K562 (cell line): ENCODE data around the gene CORO2A. TPM values are rescaled to one million over a fixed set of nuclear protein-coding genes. Genes with fewer than 3 reads are reported as not detected.
A peak's percentile ranks its signal among the peaks of the same experiment; 100 is the strongest.

Source experiments
- ARNT ChIP-seq, 2 experiments: fragments of 450-650 bp; IDR thresholded peaks; 2 replicates each; pipeline ENCODE4 v1.6.1; 2016; ENCODE audit warnings: mild to moderate bottlenecking in 1 of 2
- EGR1 ChIP-seq: fragments of 450-650 bp; conservative IDR thresholded peaks from 2 replicates; pipeline ENCODE4 v1.6.1; 2017; ENCODE audit warnings: mild to moderate bottlenecking
- FOSL1 ChIP-seq: fragments of 200-800 bp; sonication (Bioruptor generic); conservative IDR thresholded peaks from 2 replicates; pipeline ENCODE4 v1.6.1; 2016; ENCODE audit warnings: missing genetic modification characterization, missing compliant biosample characterization
- HDAC6 ChIP-seq: IDR thresholded peaks from 2 replicates; pipeline ENCODE4 v1.6.1; 2012; ENCODE audit warnings: low read depth, mild to moderate bottlenecking, control low read depth, inconsistent platforms, low read length, moderate library complexity
- HSF4 ChIP-seq: fragments of 250-450 bp; sonication (Bioruptor Pico); IDR thresholded peaks from 2 replicates; pipeline ENCODE4 v2.1.2; 2022; ENCODE audit warnings: mild to moderate bottlenecking, moderate library complexity, borderline replicate concordance
- PHB2 ChIP-seq: fragments of 450-650 bp; IDR thresholded peaks from 2 replicates; pipeline ENCODE4 v1.6.1; 2017; ENCODE audit warnings: low read depth
- PTBP1 ChIP-seq: fragments of 200-400 bp; formaldehyde crosslinking; IDR thresholded peaks from 2 replicates; pipeline ENCODE4 v1.6.1; 2017; ENCODE audit warnings: low read depth, low read length
- SAFB ChIP-seq: fragments of 200-400 bp; formaldehyde crosslinking; IDR thresholded peaks from 2 replicates; pipeline ENCODE4 v1.6.1; 2017; ENCODE audit warnings: low read depth, low read length, borderline replicate concordance
- ZNF311 ChIP-seq: fragments of 250-450 bp; sonication (Bioruptor Pico); IDR thresholded peaks from 2 replicates; pipeline ENCODE4 v1.4.0; 2020; ENCODE audit warnings: mild to moderate bottlenecking, moderate library complexity
- ZNF431 ChIP-seq: sonication (generic); formaldehyde crosslinking; IDR thresholded peaks from 2 replicates; pipeline ENCODE4 v1.8.0; 2022; ENCODE audit warnings: mild to moderate bottlenecking, missing genetic modification reagents
- ZNF583 ChIP-seq: fragments of 250-450 bp; sonication (Bioruptor Pico); IDR thresholded peaks from 2 replicates; pipeline ENCODE4 v1.4.0; 2020
- polyA plus RNA-seq, 8 experiments: library from polyadenylated mRNA; depleted of rRNA in 4 of 8; stranded (reverse) in 5 of 8; unstranded in 3 of 8; fragments of >200 nt; fragmentation: Nextera tagmentation in 2 of 8; fragmentation: Illumina TruSeq in 1 of 8; extraction: Ambion mirVana in 2 of 8; extraction: Trizol in 1 of 8; gene quantifications; 2 replicates each; pipeline versions ENCODE4 v1.2.1 to v1.2.3, GENCODE V29; 2011 to 2014; ENCODE audit warnings: inconsistent platforms in 1 of 8, missing spikeins in 1 of 8
- total RNA-seq, 7 experiments: library from RNA; depleted of rRNA in 6 of 7; stranded (reverse); fragments of >200 nt in 6 of 7; fragmentation: Illumina TruSeq in 2 of 7; extraction: Trizol in 2 of 7; gene quantifications; 2 replicates each; pipeline versions ENCODE4 v1.2.1 to v1.2.3, GENCODE V29; 2011 to 2021; ENCODE audit warnings: low replicate concordance in 1 of 7
- TF ChIP-seq, protein P1 (sequence below): fragments of 450-650 bp; IDR thresholded peaks from 2 replicates; pipeline ENCODE4 v1.6.1; 2016; ENCODE audit warnings: mild to moderate bottlenecking, moderate library complexity
- TF ChIP-seq, protein P2 (sequence below): fragments of 450-650 bp; IDR thresholded peaks from 2 replicates; pipeline ENCODE4 v1.6.1; 2017; ENCODE audit warnings: antibody characterized with exemption, mild to moderate bottlenecking

The CORO2A gene
- total and polyA plus RNA-seq, 9 of the 15 experiments (the other 6 are each of a cell fraction or from before 2014, with no cell fraction given), result 9.5 to 26.6 (median 18.0) TPM

DNA sequence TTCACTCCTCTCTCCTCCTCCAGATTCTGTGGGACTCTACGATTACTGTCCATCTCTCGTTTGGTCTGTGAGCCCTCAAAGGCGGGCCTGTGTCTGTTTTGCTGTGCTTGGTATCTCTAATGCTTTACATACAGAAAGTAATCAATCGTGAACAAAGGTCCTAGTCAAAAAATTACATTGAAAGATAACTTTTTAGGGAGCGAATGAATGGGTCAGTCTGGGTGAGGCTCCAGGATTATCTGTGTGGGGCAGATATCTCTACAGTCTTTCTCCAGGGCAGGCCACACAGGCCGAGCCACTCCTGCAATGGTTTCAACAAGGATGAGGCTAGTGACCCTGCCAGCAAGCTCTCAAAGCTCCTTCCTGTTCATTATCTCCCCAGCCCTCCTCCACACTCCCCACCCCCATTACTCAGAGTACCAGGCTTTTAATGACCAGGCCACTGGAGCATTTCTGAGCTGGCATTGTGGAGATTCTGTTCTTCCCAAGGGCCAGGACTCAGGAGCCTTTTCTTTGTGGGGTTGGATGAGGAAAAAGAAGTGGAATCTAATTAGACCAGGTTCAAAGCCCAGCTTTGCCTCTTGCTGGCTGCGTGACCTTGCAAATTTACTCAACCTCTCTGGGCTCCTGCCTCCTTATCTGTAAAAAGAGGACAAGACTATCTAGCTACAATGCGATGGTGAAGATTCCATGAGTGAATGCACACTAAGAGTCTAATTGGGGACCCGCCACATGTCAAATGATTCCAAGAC lies 10.2 kb downstream of the CORO2A start (continued):
- TF ChIP-seq, protein P1, sequence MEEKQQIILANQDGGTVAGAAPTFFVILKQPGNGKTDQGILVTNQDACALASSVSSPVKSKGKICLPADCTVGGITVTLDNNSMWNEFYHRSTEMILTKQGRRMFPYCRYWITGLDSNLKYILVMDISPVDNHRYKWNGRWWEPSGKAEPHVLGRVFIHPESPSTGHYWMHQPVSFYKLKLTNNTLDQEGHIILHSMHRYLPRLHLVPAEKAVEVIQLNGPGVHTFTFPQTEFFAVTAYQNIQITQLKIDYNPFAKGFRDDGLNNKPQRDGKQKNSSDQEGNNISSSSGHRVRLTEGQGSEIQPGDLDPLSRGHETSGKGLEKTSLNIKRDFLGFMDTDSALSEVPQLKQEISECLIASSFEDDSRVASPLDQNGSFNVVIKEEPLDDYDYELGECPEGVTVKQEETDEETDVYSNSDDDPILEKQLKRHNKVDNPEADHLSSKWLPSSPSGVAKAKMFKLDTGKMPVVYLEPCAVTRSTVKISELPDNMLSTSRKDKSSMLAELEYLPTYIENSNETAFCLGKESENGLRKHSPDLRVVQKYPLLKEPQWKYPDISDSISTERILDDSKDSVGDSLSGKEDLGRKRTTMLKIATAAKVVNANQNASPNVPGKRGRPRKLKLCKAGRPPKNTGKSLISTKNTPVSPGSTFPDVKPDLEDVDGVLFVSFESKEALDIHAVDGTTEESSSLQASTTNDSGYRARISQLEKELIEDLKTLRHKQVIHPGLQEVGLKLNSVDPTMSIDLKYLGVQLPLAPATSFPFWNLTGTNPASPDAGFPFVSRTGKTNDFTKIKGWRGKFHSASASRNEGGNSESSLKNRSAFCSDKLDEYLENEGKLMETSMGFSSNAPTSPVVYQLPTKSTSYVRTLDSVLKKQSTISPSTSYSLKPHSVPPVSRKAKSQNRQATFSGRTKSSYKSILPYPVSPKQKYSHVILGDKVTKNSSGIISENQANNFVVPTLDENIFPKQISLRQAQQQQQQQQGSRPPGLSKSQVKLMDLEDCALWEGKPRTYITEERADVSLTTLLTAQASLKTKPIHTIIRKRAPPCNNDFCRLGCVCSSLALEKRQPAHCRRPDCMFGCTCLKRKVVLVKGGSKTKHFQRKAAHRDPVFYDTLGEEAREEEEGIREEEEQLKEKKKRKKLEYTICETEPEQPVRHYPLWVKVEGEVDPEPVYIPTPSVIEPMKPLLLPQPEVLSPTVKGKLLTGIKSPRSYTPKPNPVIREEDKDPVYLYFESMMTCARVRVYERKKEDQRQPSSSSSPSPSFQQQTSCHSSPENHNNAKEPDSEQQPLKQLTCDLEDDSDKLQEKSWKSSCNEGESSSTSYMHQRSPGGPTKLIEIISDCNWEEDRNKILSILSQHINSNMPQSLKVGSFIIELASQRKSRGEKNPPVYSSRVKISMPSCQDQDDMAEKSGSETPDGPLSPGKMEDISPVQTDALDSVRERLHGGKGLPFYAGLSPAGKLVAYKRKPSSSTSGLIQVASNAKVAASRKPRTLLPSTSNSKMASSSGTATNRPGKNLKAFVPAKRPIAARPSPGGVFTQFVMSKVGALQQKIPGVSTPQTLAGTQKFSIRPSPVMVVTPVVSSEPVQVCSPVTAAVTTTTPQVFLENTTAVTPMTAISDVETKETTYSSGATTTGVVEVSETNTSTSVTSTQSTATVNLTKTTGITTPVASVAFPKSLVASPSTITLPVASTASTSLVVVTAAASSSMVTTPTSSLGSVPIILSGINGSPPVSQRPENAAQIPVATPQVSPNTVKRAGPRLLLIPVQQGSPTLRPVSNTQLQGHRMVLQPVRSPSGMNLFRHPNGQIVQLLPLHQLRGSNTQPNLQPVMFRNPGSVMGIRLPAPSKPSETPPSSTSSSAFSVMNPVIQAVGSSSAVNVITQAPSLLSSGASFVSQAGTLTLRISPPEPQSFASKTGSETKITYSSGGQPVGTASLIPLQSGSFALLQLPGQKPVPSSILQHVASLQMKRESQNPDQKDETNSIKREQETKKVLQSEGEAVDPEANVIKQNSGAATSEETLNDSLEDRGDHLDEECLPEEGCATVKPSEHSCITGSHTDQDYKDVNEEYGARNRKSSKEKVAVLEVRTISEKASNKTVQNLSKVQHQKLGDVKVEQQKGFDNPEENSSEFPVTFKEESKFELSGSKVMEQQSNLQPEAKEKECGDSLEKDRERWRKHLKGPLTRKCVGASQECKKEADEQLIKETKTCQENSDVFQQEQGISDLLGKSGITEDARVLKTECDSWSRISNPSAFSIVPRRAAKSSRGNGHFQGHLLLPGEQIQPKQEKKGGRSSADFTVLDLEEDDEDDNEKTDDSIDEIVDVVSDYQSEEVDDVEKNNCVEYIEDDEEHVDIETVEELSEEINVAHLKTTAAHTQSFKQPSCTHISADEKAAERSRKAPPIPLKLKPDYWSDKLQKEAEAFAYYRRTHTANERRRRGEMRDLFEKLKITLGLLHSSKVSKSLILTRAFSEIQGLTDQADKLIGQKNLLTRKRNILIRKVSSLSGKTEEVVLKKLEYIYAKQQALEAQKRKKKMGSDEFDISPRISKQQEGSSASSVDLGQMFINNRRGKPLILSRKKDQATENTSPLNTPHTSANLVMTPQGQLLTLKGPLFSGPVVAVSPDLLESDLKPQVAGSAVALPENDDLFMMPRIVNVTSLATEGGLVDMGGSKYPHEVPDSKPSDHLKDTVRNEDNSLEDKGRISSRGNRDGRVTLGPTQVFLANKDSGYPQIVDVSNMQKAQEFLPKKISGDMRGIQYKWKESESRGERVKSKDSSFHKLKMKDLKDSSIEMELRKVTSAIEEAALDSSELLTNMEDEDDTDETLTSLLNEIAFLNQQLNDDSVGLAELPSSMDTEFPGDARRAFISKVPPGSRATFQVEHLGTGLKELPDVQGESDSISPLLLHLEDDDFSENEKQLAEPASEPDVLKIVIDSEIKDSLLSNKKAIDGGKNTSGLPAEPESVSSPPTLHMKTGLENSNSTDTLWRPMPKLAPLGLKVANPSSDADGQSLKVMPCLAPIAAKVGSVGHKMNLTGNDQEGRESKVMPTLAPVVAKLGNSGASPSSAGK, result no peak
- TF ChIP-seq FOSL1 (tag) (peak; percentile 66), PTBP1 (0 out of 2 replicates have a peak, but pooled peaks have one; percentile 64), PHB2 (peak; percentile 76; the same call in 1 of the 2 replicates), ZNF431 (CRISPR knock-in tag) (peak; percentile 11; the same call in 1 of the 2 replicates), ARNT (IDR thresholded peaks at IDR 0.05) (peak in 1 of 2 experiments; percentile 83; a peak in 3 of 4 replicates), ZNF311 (CRISPR knock-in tag) (0 out of 2 replicates have a peak, but pooled peaks have one; percentile 61), ZNF583 (CRISPR knock-in tag) (peak; percentile 76), HSF4 (CRISPR knock-in tag) (no peak), EGR1 (peak; percentile 82), HDAC6 (no peak), SAFB (no peak)
- TF ChIP-seq, protein P2, sequence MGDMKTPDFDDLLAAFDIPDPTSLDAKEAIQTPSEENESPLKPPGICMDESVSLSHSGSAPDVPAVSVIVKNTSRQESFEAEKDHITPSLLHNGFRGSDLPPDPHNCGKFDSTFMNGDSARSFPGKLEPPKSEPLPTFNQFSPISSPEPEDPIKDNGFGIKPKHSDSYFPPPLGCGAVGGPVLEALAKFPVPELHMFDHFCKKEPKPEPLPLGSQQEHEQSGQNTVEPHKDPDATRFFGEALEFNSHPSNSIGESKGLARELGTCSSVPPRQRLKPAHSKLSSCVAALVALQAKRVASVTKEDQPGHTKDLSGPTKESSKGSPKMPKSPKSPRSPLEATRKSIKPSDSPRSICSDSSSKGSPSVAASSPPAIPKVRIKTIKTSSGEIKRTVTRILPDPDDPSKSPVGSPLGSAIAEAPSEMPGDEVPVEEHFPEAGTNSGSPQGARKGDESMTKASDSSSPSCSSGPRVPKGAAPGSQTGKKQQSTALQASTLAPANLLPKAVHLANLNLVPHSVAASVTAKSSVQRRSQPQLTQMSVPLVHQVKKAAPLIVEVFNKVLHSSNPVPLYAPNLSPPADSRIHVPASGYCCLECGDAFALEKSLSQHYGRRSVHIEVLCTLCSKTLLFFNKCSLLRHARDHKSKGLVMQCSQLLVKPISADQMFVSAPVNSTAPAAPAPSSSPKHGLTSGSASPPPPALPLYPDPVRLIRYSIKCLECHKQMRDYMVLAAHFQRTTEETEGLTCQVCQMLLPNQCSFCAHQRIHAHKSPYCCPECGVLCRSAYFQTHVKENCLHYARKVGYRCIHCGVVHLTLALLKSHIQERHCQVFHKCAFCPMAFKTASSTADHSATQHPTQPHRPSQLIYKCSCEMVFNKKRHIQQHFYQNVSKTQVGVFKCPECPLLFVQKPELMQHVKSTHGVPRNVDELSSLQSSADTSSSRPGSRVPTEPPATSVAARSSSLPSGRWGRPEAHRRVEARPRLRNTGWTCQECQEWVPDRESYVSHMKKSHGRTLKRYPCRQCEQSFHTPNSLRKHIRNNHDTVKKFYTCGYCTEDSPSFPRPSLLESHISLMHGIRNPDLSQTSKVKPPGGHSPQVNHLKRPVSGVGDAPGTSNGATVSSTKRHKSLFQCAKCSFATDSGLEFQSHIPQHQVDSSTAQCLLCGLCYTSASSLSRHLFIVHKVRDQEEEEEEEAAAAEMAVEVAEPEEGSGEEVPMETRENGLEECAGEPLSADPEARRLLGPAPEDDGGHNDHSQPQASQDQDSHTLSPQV, result peak; percentile 75
